HEK293T (cell line): Measurements from ENCODE around the gene CPD.

Experiments
- CTBP1 ChIP-seq: fragments of 450-650 bp; IDR thresholded peaks from 2 replicates; pipeline ENCODE4 v1.6.1; 2016; ENCODE audit warnings: borderline replicate concordance
- SP1 ChIP-seq: fragments of 450-650 bp; IDR thresholded peaks from 2 replicates; pipeline ENCODE4 v1.6.1; 2017
- TARDBP ChIP-seq: fragments of 450-650 bp; IDR thresholded peaks from 2 replicates; pipeline ENCODE4 v1.6.1; 2016

GRCh38 chr17:30334421-30334820 is 44.3 kb upstream of the CPD start:
- TF ChIP-seq SP1 (no peak), CTBP1 (no peak), TARDBP (no peak)
